ENCODE measurements around the gene MYO1A.

- 0 out of 2 replicates have a peak, but pooled peaks have one; percentile 34 for TF ChIP-seq FOXP1 (IDR thresholded peaks at IDR 0.05)
- no peak for TF ChIP-seq FOXP1 (CRISPR knock-in tag; IDR thresholded peaks at IDR 0.05)
- TF ChIP-seq USF2 (IDR thresholded peaks at IDR 0.05; ENCODE audit: low read depth, low read length) = no peak
- TF ChIP-seq USF2 (CRISPR knock-in tag; IDR thresholded peaks at IDR 0.05; ENCODE audit: borderline replicate concordance) = no peak
- no peak for TF ChIP-seq ZNF232 (CRISPR knock-in tag; IDR thresholded peaks at IDR 0.05; ENCODE audit: borderline replicate concordance)
- TF ChIP-seq JUNB (CRISPR knock-in tag; IDR thresholded peaks at IDR 0.05; ENCODE audit: borderline replicate concordance) = no peak
- TF ChIP-seq ZNF205 (CRISPR knock-in tag; IDR thresholded peaks at IDR 0.05) = no peak
- no peak for TF ChIP-seq ZBTB7A (CRISPR knock-in tag; IDR thresholded peaks at IDR 0.05)
- TF ChIP-seq THRA (CRISPR knock-in tag; IDR thresholded peaks at IDR 0.05; ENCODE audit: borderline replicate concordance) = no peak
Observed at GRCh38 chr12:57079821-57080220, 29.9 kb upstream of the MYO1A start.

Measured in HepG2 (cell line).